GM12878 (cell line): ENCODE results near the gene MYL11. TPM values are rescaled to one million over a fixed set of nuclear protein-coding genes. Genes with fewer than 3 reads are reported as not detected.
A peak's percentile ranks its signal among the peaks of the same experiment; 100 is the strongest.

Experiments
- ATAC-seq: fragments of 200-7000 bp; cut with Tn5 transposase; 3 replicates; pipeline ENCODE4 v1.9.1; 2020; ENCODE audit warnings: mild to moderate bottlenecking, moderate library complexity
- BruUV-seq: library from RNA; stranded (reverse); fragments of 400-500 nt; replicated peaks from 2 replicates; lab custom pipeline; 2021; lab: Mats Ljungman, UMichigan
- CTCF ChIA-PET: fragments of 300-600 bp; sonication (Branson Sonifier 250); formaldehyde crosslinking; extraction: SDS; loops from one replicate; lab custom pipeline; 2021; ENCODE audit warnings: inconsistent platforms; lab: Yijun Ruan, JAX
- POLR2A ChIA-PET: fragments of 350-600 bp; formaldehyde crosslinking; extraction: SDS; loops from one replicate; lab custom pipeline; 2021; ENCODE audit warnings: inconsistent platforms; lab: Charles Lee
- RAD21 ChIA-PET: fragments of 300-600 bp; sonication (Branson Sonifier 250); formaldehyde crosslinking; loops from one replicate; lab custom pipeline; 2023; ENCODE audit warnings: antibody characterized with exemption; ENCODE audit not compliant: unreplicated experiment; lab: Charles Lee
- SMC1A ChIA-PET: fragments of 300-600 bp; sonication (Branson Sonifier 250); formaldehyde crosslinking; loops from one replicate; lab custom pipeline; 2023; ENCODE audit not compliant: unreplicated experiment, uncharacterized antibody; lab: Charles Lee
- DNase-seq: peaks from one replicate; pipeline ENCODE4 v3.0.0-alpha.2; 2011; ENCODE audit warnings: low read depth, low spot score
- FAIRE-seq: peaks from 3 replicates; lab custom pipeline; 2011; peaks lifted over from hg19 to GRCh38; lab: Jason Lieb, UNC
- H2AFZ ChIP-seq: 2 replicates; pipeline ENCODE4 v1.6.0; 2011; ENCODE audit warnings: low read depth, low read length, control low read depth; ENCODE audit not compliant: control insufficient read depth
- H3K27ac ChIP-seq: 2 replicates; pipeline ENCODE4 v1.5.1; 2011; ENCODE audit warnings: control low read depth; ENCODE audit not compliant: control insufficient read depth, insufficient read depth
- H3K27me3 ChIP-seq, 2 experiments: replicated peaks in 1 of 2; 2 replicates each; pipeline versions ENCODE4 v1.6.0 to v1.6.1; 2011; ENCODE audit warnings: low read length in 1 of 2; ENCODE audit not compliant: control insufficient read depth in 2 of 2, insufficient read depth in 2 of 2
- H3K36me3 ChIP-seq, 2 experiments: 2 replicates each; pipeline ENCODE4 v1.5.1; 2011; ENCODE audit warnings: low read length in 1 of 2; ENCODE audit not compliant: control insufficient read depth in 2 of 2, insufficient read depth in 2 of 2
- H3K4me1 ChIP-seq: 2 replicates; pipeline ENCODE4 v1.6.1; 2011; ENCODE audit warnings: mild to moderate bottlenecking, low read length, moderate library complexity, mixed read lengths; ENCODE audit not compliant: control insufficient read depth, insufficient read depth
- H3K4me2 ChIP-seq: 2 replicates; pipeline ENCODE4 v1.6.0; 2011; ENCODE audit warnings: control low read depth; ENCODE audit not compliant: control insufficient read depth, insufficient read depth
- H3K4me3 ChIP-seq: fragments of 200-600 bp; sonication (generic); 2 replicates; pipeline ENCODE4 v1.5.1; 2016
- H3K79me2 ChIP-seq: 2 replicates; pipeline ENCODE4 v1.6.0; 2011; ENCODE audit warnings: low read length; ENCODE audit not compliant: control insufficient read depth, insufficient read depth
- H3K9ac ChIP-seq: 2 replicates; pipeline ENCODE4 v1.8.0; 2011; ENCODE audit warnings: low read length, control low read depth, mixed read lengths; ENCODE audit not compliant: control insufficient read depth, insufficient read depth
- H3K9me3 ChIP-seq: replicated peaks from 3 replicates; pipeline ENCODE4 v1.5.1; 2011; ENCODE audit warnings: mild to moderate bottlenecking, low read length; ENCODE audit not compliant: control insufficient read depth, insufficient read depth
- H4K20me1 ChIP-seq: 2 replicates; pipeline ENCODE4 v1.6.0; 2011; ENCODE audit not compliant: control insufficient read depth, insufficient read depth
- BACH1 ChIP-seq: fragments of 450-650 bp; IDR thresholded peaks from 2 replicates; pipeline ENCODE4 v1.6.1; 2017; ENCODE audit warnings: mild to moderate bottlenecking, borderline replicate concordance
- BMI1 ChIP-seq: fragments of 450-650 bp; IDR thresholded peaks from 2 replicates; pipeline ENCODE4 v1.6.1; 2016; ENCODE audit warnings: mild to moderate bottlenecking, moderate library complexity, borderline replicate concordance
- CHD2 ChIP-seq: IDR thresholded peaks from 2 replicates; pipeline ENCODE4 v1.6.1; 2011; ENCODE audit warnings: low read depth, low read length, improper control_type of control experiment, borderline replicate concordance
- DPF2 ChIP-seq: fragments of 450-650 bp; IDR thresholded peaks from 2 replicates; pipeline ENCODE4 v1.6.1; 2017; ENCODE audit warnings: mild to moderate bottlenecking
- FOXK2 ChIP-seq: fragments of 450-650 bp; IDR thresholded peaks from 2 replicates; pipeline ENCODE4 v1.6.1; 2017; ENCODE audit warnings: mild to moderate bottlenecking, moderate library complexity
- GATAD2B ChIP-seq: fragments of 450-650 bp; conservative IDR thresholded peaks from 2 replicates; pipeline ENCODE4 v1.6.1; 2017; ENCODE audit warnings: low read depth, mild to moderate bottlenecking, moderate library complexity
- HDAC2 ChIP-seq: fragments of 200-600 bp; sonication (generic); IDR thresholded peaks from 2 replicates; pipeline ENCODE4 v1.6.1; 2017
- IKZF2 ChIP-seq, 2 experiments: fragments of 450-650 bp; IDR thresholded peaks; 2 replicates each; pipeline ENCODE4 v1.6.1; 2017; ENCODE audit warnings: mild to moderate bottlenecking in 2 of 2, moderate library complexity in 2 of 2
- JUNB ChIP-seq: IDR thresholded peaks from 2 replicates; pipeline ENCODE4 v1.6.1; 2016; ENCODE audit warnings: antibody characterized with exemption, mild to moderate bottlenecking
- POLR2AphosphoS5 ChIP-seq: IDR thresholded peaks from 2 replicates; pipeline ENCODE4 v1.6.1; 2011; ENCODE audit warnings: mild to moderate bottlenecking, low read length, inconsistent platforms
- RAD21 ChIP-seq: IDR thresholded peaks from 2 replicates; pipeline ENCODE4 v1.6.1; 2011; ENCODE audit warnings: mild to moderate bottlenecking, low read depth, low read length, moderate library complexity; ENCODE audit not compliant: insufficient read depth
- RB1 ChIP-seq: fragments of 450-650 bp; formaldehyde crosslinking; IDR thresholded peaks from 2 replicates; pipeline ENCODE4 v1.6.1; 2017; ENCODE audit warnings: mild to moderate bottlenecking, borderline replicate concordance
- RFX5 ChIP-seq: IDR thresholded peaks from 2 replicates; pipeline ENCODE4 v1.6.1; 2011; ENCODE audit warnings: low read depth, low read length, improper control_type of control experiment
- SRF ChIP-seq, 2 experiments: IDR thresholded peaks; 2 replicates each; pipeline ENCODE4 v1.6.1; 2011; ENCODE audit warnings: low read depth in 2 of 2, low read length in 2 of 2, mild to moderate bottlenecking in 1 of 2, moderate library complexity in 1 of 2
- STAT1 ChIP-seq: fragments of 450-650 bp; conservative IDR thresholded peaks from 2 replicates; pipeline ENCODE4 v1.6.1; 2014; ENCODE audit warnings: antibody characterized with exemption, mild to moderate bottlenecking
- TAF1 ChIP-seq: IDR thresholded peaks from 2 replicates; pipeline ENCODE4 v1.6.1; 2011; ENCODE audit warnings: mild to moderate bottlenecking, low read depth, low read length, borderline replicate concordance
- TBL1XR1 ChIP-seq: IDR thresholded peaks from 2 replicates; pipeline ENCODE4 v1.6.1; 2012; ENCODE audit warnings: low read depth, low read length, improper control_type of control experiment
- TCF7 ChIP-seq: IDR thresholded peaks from 2 replicates; pipeline ENCODE4 v1.6.1; 2014; ENCODE audit warnings: antibody characterized with exemption, borderline replicate concordance
- ZNF24 ChIP-seq: fragments of 450-650 bp; IDR thresholded peaks from 2 replicates; pipeline ENCODE4 v1.6.1; 2017; ENCODE audit warnings: antibody characterized with exemption, mild to moderate bottlenecking
- WGBS: methylation state at CpG from one replicate; pipeline ENCODE4 v1.1.6; 2016; ENCODE audit warnings: low lambda C conversion rate; ENCODE audit not compliant: insufficient replicate concordance, insufficient coverage; ENCODE audit errors: missing lambda C conversion rate; 5-methylcytosine and 5-hydroxymethylcytosine counted together
- in situ Hi-C: fragments of 300-500 bp; cut with MboI; formaldehyde crosslinking; loops from 9 replicates; pipeline ENCODE4 v1.14.3; 2018; ENCODE audit warnings: mixed read lengths
- intact Hi-C: fragments of 100-400 bp; cut with micrococcal nuclease; formaldehyde crosslinking; loops from one replicate; pipeline ENCODE4 v1.14.2; 2022; ENCODE audit not compliant: unreplicated experiment
- polyA plus RNA-seq, 11 experiments: library from polyadenylated mRNA; depleted of rRNA in 4 of 11; unstranded in 6 of 11; stranded (reverse) in 5 of 11; fragments of >200 nt; fragmentation: Nextera tagmentation in 4 of 11; fragmentation: Illumina TruSeq in 1 of 11; extraction: Ambion mirVana in 4 of 11; extraction: Trizol in 1 of 11; gene quantifications; 1 replicate in 1 of 11; 2 replicates in 10 of 11; pipeline versions ENCODE4 v1.2.1 to v1.2.3, GENCODE V29; 2011 to 2016; ENCODE audit warnings: inconsistent platforms in 2 of 11, missing spikeins in 2 of 11, low read depth in 1 of 11
- total RNA-seq, 4 experiments: library from RNA; depleted of rRNA in 3 of 4; stranded (reverse); fragments of >200 nt in 3 of 4; fragmentation: Illumina TruSeq in 1 of 4; extraction: Trizol in 1 of 4; gene quantifications; 2 replicates each; pipeline versions ENCODE4 v1.2.1 to v1.2.3, GENCODE V29; 2013 to 2021
- TF ChIP-seq, protein P1 (sequence below): fragments of 150-350 bp; IDR thresholded peaks from 2 replicates; pipeline ENCODE4 v1.6.1; 2014; ENCODE audit warnings: mild to moderate bottlenecking, low read depth, low read length
- TF ChIP-seq, protein P2 (sequence below): fragments of 450-650 bp; formaldehyde crosslinking; IDR thresholded peaks from 2 replicates; pipeline ENCODE4 v1.4.0; 2022; ENCODE audit warnings: mild to moderate bottlenecking, moderate library complexity

MYL11 gene
- total and polyA plus RNA-seq, 10 of the 15 experiments (the other 5 are each of a cell fraction or from before 2014, with no cell fraction given): 0.19 to 1.2 (median 0.61) TPM; not detected in 5

DNA sequence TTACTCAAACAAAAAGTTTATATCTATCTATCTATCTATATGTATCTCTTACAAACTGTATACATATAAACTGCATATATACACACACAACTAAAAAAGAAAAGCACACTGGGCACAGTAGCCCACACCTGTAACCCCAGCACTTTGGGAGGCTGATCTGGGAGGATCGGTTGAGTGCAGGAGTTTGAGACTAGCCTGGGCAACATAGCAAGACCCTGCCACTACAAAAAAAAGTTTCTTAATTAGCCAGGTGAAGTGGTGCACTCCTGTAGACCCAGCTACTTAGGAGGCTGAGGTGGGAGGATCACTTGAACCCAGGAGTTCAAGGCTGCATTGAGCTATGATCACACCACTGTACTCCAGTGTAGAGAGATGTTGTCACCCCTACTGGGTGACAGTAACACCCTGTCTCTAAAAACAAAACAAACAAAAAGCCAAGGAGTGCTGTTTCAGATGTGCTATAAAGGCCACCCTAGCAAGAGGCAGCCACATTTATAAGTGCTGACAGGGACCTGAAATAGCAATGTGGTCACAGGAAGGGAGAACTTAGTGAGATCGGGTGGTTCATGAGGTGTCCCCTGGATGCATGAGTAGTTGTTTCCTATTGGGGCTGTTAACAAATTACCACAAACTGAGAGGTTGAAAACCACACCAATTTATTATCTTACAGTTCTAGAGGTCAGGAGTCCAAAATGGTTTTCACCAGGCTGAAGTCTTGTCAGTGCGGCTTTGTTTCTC, 24.3 kb upstream of the MYL11 start:
- CTCF ChIA-PET: interaction anchor here (0.6 to 2.1 kb wide), 2 partner anchors 9 to 21 kb away, joined by 3 to 5 read pairs; no protein-coding TSS in a partner anchor
- DNase-seq (peak; percentile 89), FAIRE-seq (peak; percentile 99), ATAC-seq (peak; percentile 80)
- no peak overlapping the region for H3K4me3 ChIP-seq
- H3K36me3 ChIP-seq: peaks cover 0 to 4% of the 10 kb centered on the region in 2 experiments
- in situ Hi-C loops: no loop called here
- no peaks in the 10 kb centered on the region for H3K27me3 ChIP-seq
- intact Hi-C loops: loop anchor here (10.0 kb wide), 1 partner anchor 256 kb away; the partner anchor contains the start of genes TBX6 and YPEL3
- H3K9ac ChIP-seq: no peak overlapping the region
- H3K79me2 ChIP-seq: peaks cover 13% of the 10 kb centered on the region
- SMC1A ChIA-PET: interaction anchor here (0.6 to 1.9 kb wide), 3 partner anchors 17 to 30 kb away, joined by 3 to 4 read pairs (median 3); no protein-coding TSS in a partner anchor
- peak overlapping the region; percentile 82 for H3K4me2 ChIP-seq
- peak overlapping the region; percentile 48 for H3K27ac ChIP-seq
- no TSS peak for BruUV-seq
- 5% methylated on average over 3 of the region's 3 CpGs for WGBS
- H2AFZ ChIP-seq: no peak overlapping the region
- no peaks in the 10 kb centered on the region for H3K9me3 ChIP-seq
- peaks cover 8% of the 10 kb centered on the region for H4K20me1 ChIP-seq
- RAD21 ChIA-PET: interaction anchor here (0.6 to 1.3 kb wide), 5 partner anchors 15 to 287 kb away, joined by 3 to 8 read pairs (median 3); no protein-coding TSS in a partner anchor
- H3K4me1 ChIP-seq: peaks cover 30% of the 10 kb centered on the region
- POLR2A ChIA-PET: interaction anchor here (0.6 to 1.1 kb wide), 5 partner anchors 9 to 234 kb away, joined by 3 to 9 read pairs (median 6); no protein-coding TSS in a partner anchor
- TF ChIP-seq TCF7 (no peak), TBL1XR1 (peak; percentile 95), HDAC2 (no peak), GATAD2B (peak; percentile 61; the same call in 1 of the 2 replicates), ZNF24 (peak; percentile 12; the same call in 1 of the 2 replicates), SRF (IDR thresholded peaks at IDR 0.05; ENCODE audit: low read depth in 2 of 2, low read length in 2 of 2) (no peak), STAT1 (no peak), BACH1 (peak; percentile 68; the same call in 1 of the 2 replicates), JUNB (no peak), RFX5 (no peak), BMI1 (peak; percentile 73; the same call in 1 of the 2 replicates), FOXK2 (peak; percentile 55; the same call in 1 of the 2 replicates), RAD21 (no peak), TAF1 (no peak), RB1 (peak; percentile 15; the same call in 1 of the 2 replicates), DPF2 (peak; percentile 93), CHD2 (peak; percentile 69; the same call in 1 of the 2 replicates), IKZF2 (IDR thresholded peaks at IDR 0.05) (peak; percentile 95 to 96), POLR2AphosphoS5 (no peak)
- TF ChIP-seq, protein P1, sequence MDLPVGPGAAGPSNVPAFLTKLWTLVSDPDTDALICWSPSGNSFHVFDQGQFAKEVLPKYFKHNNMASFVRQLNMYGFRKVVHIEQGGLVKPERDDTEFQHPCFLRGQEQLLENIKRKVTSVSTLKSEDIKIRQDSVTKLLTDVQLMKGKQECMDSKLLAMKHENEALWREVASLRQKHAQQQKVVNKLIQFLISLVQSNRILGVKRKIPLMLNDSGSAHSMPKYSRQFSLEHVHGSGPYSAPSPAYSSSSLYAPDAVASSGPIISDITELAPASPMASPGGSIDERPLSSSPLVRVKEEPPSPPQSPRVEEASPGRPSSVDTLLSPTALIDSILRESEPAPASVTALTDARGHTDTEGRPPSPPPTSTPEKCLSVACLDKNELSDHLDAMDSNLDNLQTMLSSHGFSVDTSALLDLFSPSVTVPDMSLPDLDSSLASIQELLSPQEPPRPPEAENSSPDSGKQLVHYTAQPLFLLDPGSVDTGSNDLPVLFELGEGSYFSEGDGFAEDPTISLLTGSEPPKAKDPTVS: no peak
- TF ChIP-seq, protein P2, sequence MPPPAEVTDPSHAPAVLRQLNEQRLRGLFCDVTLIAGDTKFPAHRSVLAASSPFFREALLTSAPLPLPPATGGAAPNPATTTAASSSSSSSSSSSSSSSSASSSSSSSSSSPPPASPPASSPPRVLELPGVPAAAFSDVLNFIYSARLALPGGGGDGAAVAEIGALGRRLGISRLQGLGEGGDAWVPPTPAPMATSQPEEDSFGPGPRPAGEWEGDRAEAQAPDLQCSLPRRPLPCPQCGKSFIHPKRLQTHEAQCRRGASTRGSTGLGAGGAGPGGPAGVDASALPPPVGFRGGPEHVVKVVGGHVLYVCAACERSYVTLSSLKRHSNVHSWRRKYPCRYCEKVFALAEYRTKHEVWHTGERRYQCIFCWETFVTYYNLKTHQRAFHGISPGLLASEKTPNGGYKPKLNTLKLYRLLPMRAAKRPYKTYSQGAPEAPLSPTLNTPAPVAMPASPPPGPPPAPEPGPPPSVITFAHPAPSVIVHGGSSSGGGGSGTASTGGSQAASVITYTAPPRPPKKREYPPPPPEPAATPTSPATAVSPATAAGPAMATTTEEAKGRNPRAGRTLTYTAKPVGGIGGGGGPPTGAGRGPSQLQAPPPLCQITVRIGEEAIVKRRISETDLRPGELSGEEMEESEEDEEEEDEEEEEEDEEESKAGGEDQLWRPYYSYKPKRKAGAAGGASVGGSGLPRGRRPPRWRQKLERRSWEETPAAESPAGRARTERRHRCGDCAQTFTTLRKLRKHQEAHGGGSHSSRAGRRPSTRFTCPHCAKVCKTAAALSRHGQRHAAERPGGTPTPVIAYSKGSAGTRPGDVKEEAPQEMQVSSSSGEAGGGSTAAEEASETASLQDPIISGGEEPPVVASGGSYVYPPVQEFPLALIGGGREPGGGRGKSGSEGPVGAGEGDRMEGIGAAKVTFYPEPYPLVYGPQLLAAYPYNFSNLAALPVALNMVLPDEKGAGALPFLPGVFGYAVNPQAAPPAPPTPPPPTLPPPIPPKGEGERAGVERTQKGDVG (CRISPR knock-in tag): no peak
